GM12878 (cell line): Measurements from ENCODE around the gene SRPRB.

Source experiments
- BCL3 ChIP-seq: IDR thresholded peaks from 2 replicates; pipeline ENCODE4 v1.6.1; 2011; ENCODE audit warnings: borderline replicate concordance, low read depth, mild to moderate bottlenecking, moderate library complexity, low read length; ENCODE audit not compliant: insufficient read depth, poor library complexity, severe bottlenecking
- CHD4 ChIP-seq: fragments of 200-600 bp; sonication (generic); IDR thresholded peaks from 2 replicates; pipeline ENCODE4 v1.6.1; 2016; ENCODE audit warnings: mild to moderate bottlenecking
- POLR2AphosphoS5 ChIP-seq: IDR thresholded peaks from 2 replicates; pipeline ENCODE4 v1.6.1; 2011; ENCODE audit warnings: mild to moderate bottlenecking, low read length, inconsistent platforms
- SREBF1 ChIP-seq: IDR thresholded peaks from 2 replicates; pipeline ENCODE4 v1.6.1; 2012; ENCODE audit warnings: mild to moderate bottlenecking, low read length
- TBL1XR1 ChIP-seq: IDR thresholded peaks from 2 replicates; pipeline ENCODE4 v1.6.1; 2012; ENCODE audit warnings: low read depth, low read length, improper control_type of control experiment

DNA sequence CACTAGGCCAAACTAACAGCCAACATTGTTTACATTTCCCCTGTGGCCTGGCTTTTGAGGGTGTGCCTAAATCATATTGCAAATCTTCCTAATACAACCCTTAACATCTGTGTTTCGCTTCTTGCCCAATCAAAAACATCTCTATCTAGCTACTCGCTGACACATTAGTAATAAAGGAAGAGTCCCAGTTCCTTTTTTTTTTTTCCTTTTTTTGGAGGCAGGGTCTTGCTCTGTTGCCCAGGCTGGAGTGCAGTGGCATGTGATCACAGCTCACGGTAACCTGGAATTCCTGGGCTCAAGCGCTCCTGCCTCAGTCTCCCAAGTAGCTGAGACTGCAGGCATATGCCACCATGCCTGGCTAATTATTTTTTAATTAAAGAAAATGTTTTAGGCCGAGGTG is 2.1 kb upstream of the SRPRB start:
- TF ChIP-seq BCL3, result no peak
- no peak for TF ChIP-seq SREBF1
- TF ChIP-seq TBL1XR1, result no peak
- TF ChIP-seq POLR2AphosphoS5, result no peak
- TF ChIP-seq CHD4, result no peak
